ENCODE measurements around the gene ACAP1.
"Not testable (repeated sequence)": the region's sequence is repeated elsewhere in the genome, so short reads cannot be mapped to it uniquely, and the experiment has no call there.

The ACAP1 gene

GRCh38 chr17:7355573-7355972 lies 19.2 kb downstream of the ACAP1 start:
- DNase-seq: no peak

DNA sequence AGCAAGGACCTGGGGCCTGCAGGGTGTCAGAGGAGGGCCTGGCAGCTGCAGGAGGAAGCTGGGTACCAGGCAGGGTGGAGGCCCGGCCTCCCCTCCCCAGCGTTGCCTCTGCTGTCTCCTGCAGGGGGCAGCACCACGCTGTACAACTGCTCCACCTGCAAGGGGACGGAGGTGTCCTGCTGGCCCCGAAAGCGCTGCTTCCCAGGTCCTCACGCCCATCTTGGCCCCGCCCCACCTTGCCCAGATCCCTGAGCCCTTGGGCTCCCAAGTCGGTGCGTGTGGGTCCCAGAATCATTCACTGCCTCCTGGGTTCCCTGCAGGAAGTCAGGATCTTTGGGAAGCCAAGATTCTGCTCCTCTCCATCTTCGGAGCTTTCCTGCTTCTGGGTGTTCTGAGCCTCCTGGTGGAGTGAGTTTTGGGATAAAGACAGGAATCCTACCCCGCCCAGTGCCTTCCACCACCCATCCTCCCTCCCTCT lies 19.8 kb downstream of the ACAP1 start:
- peak; percentile 50 for DNase-seq

DNA sequence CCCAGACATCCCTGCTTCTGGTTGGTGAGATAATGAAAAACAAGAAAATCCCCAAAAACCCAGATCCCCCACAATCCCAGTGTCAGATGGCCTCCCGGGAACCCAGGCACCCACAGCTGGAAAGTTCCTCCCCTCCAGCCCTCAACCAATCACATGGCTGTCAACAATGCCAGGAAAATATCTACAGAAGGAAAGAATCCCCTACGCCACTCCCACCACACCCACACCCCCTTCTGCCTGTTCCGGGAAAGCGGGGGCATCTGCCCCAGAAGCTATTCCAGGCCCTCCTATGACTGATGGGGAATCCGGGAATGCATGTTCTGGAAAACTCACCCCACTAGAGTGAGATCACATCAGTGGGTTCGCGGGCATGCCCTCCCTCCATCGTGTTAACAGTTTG lies 20.4 kb downstream of the ACAP1 start:
- DNase-seq: no peak

GRCh38 chr17:7357381-7357780 lies 21.1 kb downstream of the ACAP1 start:
- DNase-seq: no peak

- no peak for DNase-seq
Measured at GRCh38 chr17:7361906-7362305, 25.6 kb downstream of the ACAP1 start.

DNA sequence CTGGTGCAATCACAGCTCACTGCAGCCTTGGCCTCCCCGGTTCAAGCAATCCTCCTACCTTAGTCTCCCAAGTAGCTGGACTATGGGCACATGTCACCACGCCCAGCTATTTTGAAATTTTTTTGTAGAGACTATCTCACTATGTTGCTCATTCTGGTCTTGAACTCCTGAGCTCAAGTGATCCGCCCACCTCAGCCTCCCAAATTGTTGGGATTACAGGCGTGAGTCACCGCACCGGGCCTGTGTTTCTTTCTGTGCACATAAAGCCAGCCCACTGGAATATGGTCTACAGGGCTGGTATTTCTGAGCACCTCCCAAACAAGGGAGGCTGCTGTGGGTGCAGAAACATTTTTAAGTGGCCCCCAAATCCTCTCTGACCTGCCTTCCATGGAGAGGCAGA lies 27.0 kb downstream of the ACAP1 start:
- DNase-seq: no peak

- not testable (repeated sequence) for DNase-seq
Measured at GRCh38 chr17:7365963-7366362, 29.6 kb downstream of the ACAP1 start.

GRCh38 chr17:7367083-7367482 lies 30.8 kb downstream of the ACAP1 start:
- DNase-seq: no peak

GRCh38 chr17:7367918-7368598 lies 31.7 kb downstream of the ACAP1 start:
- no peak for DNase-seq

DNA sequence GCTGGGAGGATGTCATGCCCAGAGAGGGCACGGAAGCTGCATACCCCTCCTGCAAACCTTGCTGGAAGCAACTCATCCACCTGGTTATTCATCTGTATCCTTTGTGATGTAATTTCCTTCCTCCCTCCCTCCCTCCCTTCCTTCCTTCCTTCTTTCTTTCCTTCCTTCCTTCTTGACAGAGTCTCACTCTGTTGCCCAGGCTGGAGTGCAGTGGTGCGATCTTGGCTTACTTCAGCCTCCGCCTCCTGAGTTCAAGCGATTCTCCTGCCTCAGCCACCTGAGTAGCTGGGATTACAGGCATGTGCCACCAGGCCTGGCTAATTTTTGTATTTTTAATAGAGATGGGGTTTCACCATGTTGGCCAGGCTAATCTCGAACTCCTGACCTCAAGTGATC lies 32.3 kb downstream of the ACAP1 start:
- not testable (repeated sequence) for DNase-seq

- DNase-seq: no peak
Measured at GRCh38 chr17:7369825-7370224, 33.5 kb downstream of the ACAP1 start.

DNA sequence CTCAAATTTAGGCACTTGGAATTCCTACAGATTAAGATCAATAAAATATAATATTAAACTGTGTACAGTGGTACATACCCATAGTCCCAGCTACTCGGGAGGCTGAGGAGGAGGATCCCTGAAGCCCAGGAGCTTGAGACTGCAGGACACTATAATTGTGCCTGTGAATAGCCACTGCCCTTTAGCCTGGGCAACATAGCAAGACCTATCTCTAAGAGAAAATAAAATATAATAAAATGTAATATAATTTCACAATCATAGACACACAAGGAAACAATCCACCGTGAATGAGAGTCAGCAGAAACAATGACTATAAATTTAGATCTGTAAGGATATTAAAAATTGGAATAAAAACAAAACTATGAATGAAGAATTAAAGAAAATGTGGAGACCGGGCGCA lies 34.5 kb downstream of the ACAP1 start:
- no peak for DNase-seq

DNA sequence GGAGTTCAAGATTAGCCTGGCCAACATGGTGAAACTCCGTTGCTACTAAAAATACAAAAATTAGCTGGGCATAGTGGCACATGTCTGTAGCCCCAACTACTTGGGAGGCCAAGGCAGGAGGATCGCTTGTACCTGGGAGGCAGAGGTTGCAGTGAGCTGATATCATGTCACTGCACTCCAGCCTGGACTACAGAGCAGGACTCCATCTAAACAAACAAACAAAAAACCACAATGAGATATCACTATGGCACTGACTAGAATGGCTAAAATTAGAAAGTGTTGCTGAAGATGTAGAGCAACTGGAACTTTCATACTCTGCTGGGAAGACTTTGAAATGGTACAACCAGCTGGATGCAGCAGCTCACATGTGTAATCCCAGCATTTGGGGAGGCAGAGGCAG lies 38.0 kb downstream of the ACAP1 start:
- no peak for DNase-seq

- no peak for DNase-seq
Measured at GRCh38 chr17:7379134-7379533, 42.8 kb downstream of the ACAP1 start.

GRCh38 chr17:7380321-7380720 lies 44.0 kb downstream of the ACAP1 start:
- DNase-seq: peak; percentile 36

GRCh38 chr17:7380855-7381683 lies 44.7 kb downstream of the ACAP1 start, which contains the start of gene TNK1:
TNK1 (plus strand) TSS chr17:7381089; CDS start chr17:7382927, 1,838 bp downstream.
- no peak for DNase-seq

GRCh38 chr17:7382901-7383300 lies 46.6 kb downstream of the ACAP1 start:
- no peak for DNase-seq

DNA sequence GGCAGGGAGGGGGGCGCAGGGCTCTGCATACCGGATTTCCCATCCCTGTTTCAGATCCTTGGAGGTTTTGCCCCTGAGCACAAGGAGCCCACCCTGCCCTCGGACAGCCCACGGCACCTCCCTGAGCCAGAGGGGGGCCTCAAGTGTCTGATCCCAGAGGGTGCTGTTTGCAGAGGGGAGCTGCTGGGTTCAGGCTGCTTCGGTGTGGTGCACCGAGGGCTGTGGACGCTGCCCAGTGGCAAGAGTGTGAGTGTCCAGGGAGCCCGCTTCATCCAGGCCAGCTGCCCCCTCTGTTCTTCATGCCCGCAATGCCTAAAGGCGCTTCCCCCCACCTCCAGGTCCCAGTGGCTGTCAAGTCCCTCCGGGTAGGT lies 47.0 kb downstream of the ACAP1 start:
- no peak for DNase-seq

GRCh38 chr17:7383742-7384488 lies 47.6 kb downstream of the ACAP1 start:
- peak; percentile 26 for DNase-seq

DNA sequence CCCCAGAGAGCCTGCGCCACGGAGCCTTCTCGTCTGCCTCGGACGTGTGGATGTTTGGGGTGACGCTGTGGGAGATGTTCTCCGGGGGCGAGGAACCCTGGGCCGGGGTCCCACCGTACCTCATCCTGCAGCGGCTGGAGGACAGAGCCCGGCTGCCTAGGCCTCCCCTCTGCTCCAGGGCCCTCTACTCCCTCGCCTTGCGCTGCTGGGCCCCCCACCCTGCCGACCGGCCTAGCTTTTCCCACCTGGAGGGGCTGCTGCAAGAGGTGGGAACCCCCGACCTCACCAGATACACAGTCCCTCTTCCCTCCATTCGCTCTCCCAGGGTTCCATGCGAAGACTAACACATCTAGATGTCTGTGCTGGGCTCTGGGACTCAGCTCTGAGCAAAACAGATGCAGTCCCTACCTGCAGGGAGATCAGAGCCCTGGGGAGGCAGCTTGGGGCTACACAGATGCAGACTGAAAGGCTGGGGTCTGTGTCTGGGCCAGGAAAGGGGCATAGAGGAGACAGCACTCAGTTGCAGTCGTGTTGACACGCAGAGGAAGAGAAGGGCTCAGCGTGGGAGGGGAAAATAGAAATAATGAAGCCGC lies 48.3 kb downstream of the ACAP1 start:
- DNase-seq: no peak

DNA sequence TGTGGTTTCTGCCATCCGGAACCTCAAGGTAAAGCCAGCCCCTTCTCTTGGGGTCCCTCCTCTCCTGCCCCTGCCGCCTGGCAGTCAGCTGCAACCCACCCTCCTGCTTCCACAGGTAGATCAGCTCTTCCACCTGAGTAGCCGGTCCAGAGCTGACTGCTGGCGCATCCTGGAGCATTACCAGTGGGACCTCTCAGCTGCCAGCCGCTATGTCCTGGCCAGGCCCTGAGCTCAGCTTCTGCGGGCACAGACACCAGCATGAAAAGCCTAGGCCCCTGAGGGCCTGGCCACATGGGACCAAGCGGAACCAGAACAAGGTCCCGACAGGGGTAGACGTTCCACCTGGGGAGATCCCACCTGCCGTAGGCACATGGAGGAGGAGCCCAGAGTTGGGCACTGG lies 52.5 kb downstream of the ACAP1 start:
- DNase-seq: no peak

DNA sequence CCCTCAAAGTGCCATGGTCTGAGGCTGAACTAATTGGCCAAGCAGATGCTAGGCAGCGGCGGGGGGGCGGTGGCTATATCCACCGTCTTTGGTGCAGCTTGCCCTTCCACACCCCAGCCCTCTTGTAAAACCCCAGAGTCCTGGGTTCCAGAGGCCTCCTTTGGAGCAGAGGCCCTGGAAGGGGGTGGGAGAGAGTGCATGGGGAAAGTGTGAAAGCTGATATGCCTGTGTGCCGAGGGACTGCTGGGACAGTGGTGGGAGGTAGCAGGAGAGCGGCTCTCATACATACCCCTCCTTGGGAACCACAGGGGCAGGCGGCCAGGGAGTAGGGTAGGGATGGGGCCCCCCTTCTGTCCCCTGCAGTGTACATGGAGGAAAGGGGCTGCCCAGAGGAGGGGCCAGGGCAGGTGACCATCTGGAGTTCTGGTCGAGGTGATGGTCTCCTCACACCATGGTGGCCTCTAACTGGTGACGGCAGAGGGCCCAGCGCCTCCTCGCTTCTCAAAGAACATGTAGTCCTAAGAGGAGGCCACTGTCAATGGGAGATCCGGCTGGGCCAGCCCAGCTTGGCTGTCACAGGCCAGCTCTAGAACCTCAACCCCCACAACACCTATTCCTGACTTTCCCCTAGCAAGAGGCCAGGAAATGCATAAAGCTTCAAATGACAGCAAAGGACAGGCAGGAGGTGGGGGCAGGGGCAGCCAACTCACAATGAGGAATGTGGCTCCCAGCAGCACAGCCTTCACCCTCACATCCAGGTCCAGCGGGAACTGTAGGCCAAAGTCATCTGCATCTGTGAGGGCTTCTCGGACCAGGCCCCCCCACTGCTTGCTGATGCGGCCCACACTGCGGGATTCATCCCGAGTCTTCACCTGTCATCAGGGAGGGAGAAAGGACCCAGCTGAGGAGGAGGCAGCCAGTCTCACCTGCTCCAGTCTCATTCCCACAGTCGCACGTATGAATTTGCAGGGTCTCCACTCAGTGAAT lies 53.9 kb downstream of the ACAP1 start:
- no peak for DNase-seq
